NCI-H1436 (cell line): ENCODE data around the gene RNGTT.
"Not testable (repeated sequence)": the region's sequence is repeated elsewhere in the genome, so short reads cannot be mapped to it uniquely, and the experiment has no call there.

Experiments used
- DNase-seq: peaks from one replicate; lab custom pipeline; 2025; lab: John Stamatoyannopoulos, UW

RNGTT gene

DNA sequence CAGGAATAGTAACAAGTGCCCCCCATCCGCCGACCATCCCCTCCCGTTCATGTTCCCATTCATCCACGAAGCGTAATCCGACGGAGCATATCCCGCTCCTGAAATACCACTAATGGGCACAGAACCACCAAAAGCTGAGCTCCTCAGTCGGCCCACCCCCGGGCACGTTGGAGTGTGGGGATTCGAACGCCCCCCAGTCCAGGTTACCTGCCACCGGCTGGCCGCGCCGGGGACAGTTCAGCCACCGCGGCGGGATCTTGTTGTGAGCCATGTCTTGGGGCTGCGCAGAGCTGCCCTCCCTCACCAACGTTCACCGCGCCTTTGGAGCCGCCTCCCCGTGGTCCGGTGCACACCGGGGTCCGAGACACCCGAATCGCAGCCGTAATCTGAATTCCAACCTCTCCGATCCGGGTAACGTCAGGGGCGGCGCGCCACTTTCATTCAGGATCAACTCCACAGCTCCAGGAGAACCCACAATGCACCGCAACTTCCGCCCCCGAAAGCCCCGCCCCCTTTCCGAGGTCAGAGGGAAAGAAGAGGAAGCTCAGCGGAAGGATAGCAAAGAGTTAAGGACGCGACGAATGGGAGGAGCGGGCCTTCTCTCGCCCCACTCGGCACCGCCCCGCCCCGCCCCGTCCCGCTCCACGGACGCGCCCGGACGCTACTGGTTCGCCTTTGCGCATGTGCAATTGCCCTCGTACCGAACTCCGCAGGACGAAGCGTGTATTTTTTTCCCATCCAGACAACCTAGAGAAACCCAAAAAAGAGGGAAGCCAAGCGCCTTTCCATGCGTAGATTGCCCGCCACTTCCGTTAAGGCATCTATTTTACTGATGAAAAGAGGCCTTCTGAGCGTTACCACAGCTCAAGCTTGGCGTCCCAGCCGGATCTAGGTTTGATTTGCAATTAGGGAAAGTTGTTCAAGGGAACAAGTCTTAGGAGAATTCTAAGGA lies at the start of gene RNGTT:
Gene RNGTT (minus strand): TSS at position 480 of the 952 bp plus-strand sequence. CDS start 209 bp downstream, at position 271.
- peak; percentile 98 for DNase-seq

DNA sequence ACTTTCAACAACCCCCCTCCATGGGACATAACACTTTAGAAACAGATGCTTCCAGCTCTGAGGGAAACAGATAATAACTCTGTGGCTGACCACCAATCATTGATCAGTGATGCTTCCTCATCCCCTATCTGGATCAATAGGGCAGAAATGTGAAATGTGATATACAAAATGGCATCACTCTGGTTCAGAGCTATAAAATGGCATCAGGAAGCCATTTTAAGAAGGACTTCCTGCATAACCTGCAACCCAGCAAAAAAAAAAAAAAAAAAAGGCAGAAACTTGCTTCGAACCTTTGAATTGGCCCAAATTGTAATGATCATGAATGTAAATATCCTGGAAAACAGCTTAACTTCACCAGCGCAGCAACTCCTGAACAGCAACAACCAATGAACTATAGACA lies 48.0 kb upstream of the RNGTT start:
- no peak for DNase-seq

DNA sequence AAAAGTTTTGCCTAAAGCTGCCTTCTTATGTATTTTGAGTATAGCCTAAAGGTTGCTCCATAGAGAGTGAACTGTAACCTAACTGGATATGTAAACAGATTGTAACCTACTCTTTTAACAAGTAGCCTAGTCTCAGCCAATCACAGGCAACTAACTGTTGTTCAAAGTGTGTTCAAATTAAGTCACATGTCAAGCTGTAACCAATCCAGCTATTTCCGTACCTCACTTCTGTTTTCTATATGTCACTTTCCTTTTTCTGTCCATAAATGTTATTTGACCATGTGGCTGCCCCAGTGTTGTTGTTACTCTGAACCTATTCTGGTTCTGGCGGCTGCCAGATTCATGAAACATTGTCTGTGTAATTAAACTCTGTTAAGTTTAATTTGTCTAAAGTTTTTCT lies 47.4 kb upstream of the RNGTT start:
- DNase-seq: no peak

DNA sequence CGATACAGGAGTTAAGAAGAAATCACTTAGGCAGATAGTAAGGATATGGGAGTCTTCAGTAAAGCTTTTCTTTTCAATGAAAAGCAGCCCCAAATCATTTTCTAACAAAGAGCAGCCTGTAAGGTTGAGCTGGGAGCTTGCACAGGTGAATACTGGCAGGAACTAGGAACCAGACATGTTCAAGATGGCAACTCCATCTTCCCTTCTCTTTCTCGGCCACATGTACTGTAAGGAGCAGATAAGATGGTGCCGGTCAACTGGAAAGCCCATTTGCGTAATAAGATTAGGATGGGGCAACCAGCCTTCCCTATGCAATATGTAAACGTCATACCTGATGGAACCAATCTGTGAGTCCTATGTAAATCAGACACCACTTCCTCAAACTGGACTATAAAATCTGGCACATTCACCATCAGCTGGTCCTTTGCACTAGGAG lies 46.2 kb upstream of the RNGTT start:
- no peak for DNase-seq

DNA sequence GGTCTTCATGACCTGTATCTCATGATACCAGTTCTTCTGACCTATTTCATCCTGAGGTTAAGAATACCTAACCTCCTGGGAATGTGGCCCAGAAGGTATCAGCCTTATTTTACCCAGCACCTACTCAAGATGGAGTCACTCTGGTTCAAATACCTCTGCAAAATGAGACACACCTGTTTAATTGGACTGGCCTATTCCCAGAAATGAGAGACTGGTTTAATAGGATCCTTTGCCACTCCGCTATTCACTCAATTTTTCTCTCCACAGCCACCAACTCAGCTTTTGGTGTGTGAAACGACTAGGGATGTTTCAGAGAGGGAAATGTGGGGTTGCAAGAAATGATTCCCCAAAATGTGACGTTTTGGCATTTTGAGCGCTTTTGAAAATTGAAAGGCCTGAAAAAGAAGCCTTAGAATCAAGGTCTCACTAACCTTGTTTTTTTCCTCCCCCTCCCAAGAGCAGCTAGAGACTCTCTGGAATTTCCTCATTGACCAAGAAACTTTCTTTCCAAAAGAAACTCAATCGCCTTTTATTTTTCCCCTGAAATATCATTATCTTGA lies 45.5 kb upstream of the RNGTT start:
- DNase-seq: no peak

DNA sequence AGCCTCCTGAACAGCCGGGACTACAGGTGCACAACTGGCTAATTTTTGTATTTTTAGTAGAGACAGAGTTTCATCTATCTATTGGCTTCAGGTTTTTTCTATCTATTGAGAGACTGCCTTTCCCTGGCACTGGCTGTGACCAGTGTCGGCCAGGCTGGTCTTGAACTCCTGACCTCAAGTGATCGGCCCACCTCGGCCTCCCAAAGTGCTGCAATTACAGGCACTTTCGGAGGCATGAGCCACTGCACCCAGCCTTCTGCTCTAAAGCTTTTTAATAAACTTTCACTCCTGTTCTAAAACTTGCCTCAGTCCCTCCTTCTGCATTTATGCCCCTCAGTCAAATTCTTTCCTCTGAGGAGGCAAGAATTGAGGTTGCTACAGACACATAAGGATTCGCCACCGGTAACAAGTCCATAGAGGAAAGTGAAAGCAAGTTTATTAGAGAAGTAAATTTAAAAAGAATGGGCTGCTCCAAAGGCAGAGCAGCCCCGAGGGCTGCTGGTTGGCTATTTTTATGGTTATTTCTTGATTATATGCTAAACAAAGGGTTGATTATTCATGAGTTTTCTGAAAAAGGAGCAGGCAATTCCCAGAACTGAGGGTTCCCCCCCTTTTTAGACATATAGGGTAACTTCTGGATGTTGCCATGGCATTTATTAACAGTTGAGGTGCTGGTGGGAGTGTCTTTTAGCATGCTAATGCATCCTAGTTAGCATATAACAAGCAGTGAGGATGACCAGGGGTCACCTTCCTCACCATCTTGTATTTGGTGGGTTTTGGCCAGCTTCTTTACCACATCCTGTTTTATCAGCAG lies 44.8 kb upstream of the RNGTT start:
- no peak for DNase-seq

DNA sequence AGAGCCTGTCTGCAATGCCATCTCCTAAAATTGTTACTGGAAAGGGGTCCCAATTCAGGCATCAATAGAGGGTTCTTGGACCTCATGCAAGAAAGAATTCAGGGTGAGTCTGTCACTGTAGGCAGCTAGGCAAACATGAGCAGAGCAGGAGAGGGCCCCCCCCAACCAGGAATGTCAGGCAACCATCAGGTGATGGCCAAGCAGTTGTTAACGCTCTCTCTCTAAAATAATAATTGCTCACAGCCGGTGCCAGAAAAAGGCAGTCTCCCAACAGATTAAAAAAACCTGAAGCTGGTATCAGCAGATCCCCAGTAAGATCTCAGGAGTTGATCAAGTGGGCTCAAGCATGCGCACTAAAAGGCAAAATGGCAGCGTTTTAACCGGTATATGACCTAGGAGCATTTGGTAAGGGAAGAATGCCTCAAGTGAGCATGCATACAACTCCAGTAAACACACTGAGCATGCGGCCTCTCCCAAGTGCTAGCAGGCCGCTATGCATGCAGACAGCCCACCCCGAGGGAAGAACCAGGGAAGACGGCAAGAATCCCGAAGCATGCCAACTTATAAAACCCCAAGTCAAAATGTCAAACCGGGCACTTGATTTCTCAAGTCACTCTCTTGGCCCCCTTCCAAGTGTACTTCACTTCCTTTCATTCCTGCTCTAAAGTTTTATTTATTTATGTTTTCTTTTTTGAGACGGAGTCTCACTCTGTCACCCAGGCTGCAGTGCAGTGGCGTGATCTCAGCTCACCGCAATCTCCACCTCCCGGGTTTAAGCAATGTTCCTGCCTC lies 44.0 kb upstream of the RNGTT start:
- no peak for DNase-seq

DNA sequence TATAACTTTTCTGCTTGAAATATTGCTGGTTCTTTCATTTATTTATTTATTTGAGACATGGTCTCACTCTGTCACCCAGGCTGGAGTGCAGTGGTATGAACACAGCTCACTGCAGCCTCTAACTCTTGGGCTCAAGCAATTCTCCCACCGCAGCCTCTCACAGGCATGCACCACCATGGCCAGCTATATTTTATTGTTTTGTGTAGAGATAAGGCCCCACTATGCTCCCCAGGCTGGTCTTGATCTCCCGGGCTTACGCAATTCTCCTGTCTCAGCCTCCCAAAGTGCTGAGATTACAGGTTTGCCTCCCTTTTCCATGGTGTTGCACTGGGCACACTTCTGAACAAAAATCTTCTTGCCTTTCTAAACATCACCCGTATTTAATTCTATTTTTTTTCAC lies 39.1 kb upstream of the RNGTT start:
- DNase-seq: no peak

DNA sequence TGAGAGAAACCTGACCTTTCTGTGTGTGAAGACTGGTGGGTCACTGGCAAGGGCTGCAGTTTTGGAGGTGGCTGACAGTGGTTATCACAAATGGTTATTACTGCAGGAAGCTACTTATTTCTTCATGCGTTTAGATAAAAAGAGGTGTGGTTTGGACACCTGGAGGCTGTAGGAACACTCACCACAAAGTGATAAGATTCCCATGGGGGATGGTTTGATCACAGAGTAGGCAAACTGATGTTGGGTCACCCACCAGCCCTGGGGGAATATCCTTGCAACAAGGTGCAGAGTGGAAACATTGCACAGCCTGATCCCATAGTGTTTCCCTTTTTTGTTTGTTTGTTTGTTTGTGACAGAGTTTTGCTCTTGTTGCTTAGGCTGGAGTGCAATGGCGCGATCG lies 33.9 kb upstream of the RNGTT start:
- DNase-seq: no peak

DNA sequence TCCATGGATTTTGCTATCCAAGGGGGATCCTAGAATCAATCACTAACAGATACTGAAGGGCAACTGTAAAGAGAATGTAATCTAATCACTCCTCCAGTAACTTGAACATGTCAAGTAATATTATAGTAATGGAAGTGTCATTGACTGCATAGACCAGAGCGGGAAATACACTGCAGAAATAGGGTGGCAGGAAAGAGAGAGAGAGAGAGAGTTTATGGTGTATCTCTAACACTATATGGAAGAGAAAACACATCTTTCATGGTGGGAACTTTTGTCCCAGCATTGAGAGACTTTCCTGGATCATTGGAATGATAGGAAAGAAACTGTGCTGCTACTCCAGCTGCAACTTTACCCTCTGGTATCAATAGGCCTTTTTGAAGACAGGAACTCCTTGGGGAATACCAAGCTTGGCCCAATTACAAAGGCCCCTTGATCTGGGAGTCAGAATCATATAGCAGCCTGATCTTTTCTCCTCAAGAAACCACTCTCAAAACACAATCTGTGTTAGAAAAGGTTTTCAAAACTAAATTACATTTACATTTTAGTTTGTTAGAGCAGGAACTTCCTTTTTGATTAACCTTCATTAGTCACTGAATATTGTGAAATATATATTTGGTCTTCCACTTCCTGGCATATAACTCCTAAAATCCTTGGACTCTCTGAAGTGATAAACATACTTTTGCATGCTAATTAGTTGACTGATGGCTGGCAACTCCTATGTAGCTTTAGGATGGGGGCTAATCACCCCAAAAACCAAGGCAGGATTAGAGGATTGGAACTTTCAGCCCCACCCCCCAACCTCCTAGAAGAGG lies 29.5 kb upstream of the RNGTT start:
- DNase-seq: no peak

DNA sequence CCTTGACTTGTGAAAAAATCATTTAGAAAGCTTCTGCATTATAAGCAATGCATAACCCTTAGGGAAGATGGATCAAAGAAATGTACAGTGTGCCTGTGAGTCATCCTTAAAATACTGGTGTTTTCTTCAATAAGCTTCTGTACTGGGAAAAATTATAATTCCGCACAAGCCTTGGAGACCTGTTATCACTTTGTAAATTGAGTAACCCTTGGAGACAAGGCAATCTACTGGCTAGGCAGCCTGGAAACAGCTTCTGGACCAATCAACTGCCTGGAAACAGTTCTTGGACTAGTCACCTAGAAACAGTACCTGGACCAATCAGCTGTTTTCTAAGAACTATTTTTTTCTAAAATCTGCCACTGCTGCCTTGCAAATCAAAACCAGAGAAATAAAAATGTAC lies 25.8 kb upstream of the RNGTT start:
- no peak for DNase-seq

DNA sequence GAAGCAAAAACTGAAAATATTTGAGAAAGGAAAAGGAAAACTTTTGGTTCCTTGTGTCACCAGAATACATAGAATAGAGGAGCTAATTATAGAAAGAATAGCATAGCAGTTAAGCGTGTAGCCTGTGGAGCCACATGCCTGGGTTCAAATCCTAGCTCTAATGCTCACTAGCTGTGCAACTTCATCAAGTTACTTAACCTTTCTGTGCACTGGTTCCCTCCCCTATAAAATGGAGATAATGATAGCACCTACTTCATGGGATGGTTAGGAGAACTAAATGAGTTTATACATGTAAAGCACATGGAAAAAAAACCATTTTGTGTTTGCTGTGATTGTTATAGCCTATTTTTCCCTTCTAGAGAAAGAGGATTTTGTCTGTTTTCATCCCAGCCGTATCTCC lies 24.5 kb upstream of the RNGTT start:
- DNase-seq: no peak

DNA sequence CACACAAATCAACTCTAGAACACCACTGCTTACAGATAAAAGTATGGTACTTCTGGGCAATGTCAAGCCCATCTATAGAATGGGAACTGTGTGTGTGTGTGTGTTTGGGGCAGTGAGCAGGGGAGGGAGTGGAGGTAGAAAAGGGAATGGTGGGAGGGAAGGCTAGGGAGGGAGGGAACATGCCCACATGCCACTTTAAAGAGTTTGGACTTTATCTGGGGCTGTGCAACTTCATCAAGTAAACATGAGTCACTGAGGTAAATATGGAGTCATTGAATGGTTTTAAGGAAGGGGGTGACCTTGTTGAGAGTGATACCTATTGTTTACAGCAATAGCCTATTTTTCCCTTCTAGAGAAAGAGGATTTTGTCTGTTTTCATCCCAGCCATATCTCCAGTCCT lies 22.5 kb upstream of the RNGTT start:
- DNase-seq: no peak

DNA sequence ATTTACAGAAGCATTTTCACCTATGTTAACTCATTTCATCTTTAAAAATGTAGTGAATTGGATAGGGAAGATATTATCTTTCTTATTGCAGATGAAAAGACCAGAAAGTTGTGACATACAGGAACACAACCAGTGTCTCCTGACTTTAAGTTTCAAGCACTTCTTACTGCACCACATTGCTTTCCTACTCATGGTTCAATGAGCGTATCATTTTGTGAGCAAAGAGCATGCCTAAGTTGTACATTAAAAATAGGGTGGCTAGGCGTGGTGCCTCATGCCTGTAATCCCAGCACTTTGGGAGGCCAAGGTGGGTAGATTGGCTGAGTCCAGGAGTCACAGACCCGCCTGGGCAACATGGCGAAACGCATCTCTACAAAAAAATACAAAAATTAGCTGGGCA lies 21.2 kb upstream of the RNGTT start:
- no peak for DNase-seq

DNA sequence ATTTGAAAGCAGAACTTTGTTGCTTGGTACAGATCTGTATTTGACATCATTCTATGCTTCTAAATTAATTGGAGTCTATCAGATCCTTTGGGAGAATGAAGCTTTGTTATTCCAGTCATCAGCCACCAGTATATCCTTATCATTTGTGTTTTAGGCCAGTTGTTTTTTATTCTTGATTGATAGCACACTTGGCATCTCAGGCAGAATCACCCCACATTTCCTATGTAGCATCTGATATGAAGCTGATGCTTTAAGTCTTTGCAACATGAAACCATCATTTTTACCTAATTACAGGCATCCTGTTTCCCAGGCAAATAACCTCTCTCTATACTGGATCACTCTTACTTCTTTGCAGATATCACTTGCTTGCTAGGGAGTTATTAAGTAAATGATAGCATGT lies 20.7 kb upstream of the RNGTT start:
- DNase-seq: no peak

DNA sequence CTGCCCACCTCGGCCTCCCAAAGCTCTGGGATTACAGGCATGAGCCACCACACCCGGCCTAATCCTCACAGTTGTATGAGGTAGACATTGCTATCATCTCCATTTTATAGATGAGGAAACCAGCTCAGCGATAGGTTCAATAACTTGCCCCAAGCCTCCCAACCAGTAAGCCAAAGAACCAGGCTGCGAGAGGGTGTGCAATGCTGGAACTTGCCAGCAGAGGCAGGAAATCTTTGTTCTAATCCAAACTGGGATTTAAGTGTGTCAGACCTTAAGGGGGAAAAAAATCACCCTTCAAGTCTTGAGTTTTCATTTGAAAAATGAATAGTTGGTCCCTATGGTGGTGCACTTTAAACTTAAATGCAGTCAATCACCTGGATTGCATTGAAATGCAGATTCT lies 20.1 kb upstream of the RNGTT start:
- peak; percentile 22 for DNase-seq

DNA sequence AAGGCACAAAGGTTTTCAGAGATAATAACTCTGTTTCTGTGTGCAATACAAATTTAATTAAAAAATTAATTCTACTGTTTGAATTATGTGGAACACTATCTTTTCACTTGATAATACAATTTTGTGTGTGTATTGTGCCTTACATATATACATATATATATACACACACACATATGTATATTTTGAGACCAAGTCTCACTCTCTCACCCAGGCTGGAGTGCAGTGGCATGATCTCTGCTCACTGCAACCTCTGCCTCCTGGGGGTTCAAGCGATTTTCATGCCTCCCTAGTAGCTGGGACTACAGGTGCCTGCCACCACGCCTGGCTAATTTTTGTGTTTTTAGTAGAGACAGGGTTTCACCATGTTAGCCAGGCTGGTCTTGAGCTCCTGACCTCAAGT lies 19.7 kb upstream of the RNGTT start:
- DNase-seq: not testable (repeated sequence)

DNA sequence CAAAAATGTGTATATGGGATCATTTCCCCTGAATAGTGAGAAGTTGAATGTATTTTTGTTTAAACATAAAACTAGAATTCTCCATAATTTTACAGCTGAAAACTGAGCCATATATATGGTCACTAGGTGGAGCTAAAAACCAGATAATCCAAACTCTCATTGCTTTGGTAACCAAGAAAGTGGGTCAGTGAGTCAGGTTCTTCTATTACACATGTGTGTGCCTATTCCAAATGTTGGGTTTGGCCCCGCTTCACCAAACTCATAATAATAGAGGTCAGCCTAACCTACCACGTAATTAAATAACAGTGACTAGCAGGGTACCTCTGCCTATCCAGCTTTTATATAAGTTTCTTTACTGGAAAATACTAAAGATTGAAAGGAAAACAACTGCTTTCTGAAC lies 19.3 kb upstream of the RNGTT start:
- DNase-seq: peak; percentile 52

DNA sequence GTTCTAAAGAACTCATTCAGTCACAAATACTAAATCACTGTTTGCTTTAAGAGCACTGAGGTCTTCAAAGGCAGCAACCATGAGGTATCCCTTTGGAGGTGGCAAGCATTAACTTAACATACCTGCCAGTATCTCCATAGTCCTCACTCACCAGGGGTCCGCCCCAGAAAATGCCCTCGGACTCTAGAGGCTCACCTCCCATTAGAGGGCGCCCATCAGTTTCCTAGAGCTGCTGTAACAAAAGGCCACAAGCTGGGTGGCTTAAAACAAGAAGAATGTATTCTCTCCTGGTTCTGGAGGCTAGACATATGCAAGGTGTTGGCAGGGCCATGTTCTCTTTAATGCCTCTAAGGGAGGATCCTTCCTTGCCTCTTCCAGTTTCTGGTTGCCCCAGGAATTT lies 12.0 kb upstream of the RNGTT start:
- DNase-seq: no peak

DNA sequence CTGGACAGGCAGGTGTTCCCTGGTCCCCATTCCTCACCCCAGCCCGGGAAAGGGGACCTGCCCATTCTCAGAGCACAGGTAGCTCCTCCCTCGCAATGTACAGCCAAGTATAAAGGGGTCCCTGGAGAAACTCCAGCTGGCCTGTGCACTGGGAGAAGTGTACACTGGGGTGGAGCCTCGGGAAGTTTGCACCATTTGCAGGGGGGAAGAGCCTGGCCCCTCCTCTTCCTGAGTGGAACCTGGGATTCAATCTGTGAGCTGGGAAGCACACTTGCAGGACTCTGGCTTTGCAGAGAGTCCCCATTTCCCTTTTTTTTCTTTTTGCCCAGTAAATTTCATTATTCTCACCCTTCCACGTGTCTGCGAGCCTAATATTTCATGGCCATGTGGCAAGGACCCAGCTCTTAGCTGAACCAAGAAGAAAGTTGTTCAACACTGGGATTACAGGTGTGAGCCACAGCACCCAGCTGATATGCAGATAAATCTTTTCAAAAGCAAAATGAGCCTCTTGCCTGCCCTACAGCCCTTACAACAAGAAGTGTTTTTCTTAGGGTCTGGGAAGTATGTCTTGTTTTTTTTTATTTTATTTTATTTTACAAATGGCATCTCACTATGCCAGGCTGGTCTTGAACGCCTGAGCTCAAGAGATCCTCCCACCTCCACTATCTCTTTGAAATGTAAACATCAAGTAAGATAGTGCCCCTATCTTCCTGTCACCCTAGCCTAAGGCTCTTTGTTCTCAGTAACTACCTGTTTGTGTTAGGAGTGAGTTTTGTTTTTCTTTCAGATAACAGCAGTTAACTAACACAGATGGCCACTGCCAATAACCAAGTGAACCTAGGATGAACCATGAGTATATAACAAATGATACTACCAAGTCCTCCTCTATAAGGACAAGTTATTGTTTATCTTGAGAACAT lies 9.3 kb upstream of the RNGTT start:
- DNase-seq: no peak
